Hematopoietic multipotent progenitor cell treated with erythropoietin and hydrocortisone succinate and interleukin-3 and kit ligand, for 15 days (in vitro differentiated cells): ENCODE measurements around the gene BACH2.
"Not testable (repeated sequence)": the region's sequence is repeated elsewhere in the genome, so short reads cannot be mapped to it uniquely, and the experiment has no call there.

Experiments used
- DNase-seq: peaks from one replicate; pipeline ENCODE4 v3.0.0-alpha.2; 2015; ENCODE audit warnings: low spot score

BACH2 gene

GRCh38 chr6:90151576-90152422 is 144.8 kb downstream of the BACH2 start:
- no peak for DNase-seq

- no peak for DNase-seq
Observed at GRCh38 chr6:90149280-90149679, 147.4 kb downstream of the BACH2 start.

GRCh38 chr6:90148867-90149266 is 147.8 kb downstream of the BACH2 start:
- no peak for DNase-seq

- DNase-seq, result no peak
Observed at GRCh38 chr6:90146921-90147649, 149.6 kb downstream of the BACH2 start.

GRCh38 chr6:90146024-90146423 is 150.6 kb downstream of the BACH2 start:
- no peak for DNase-seq

- no peak for DNase-seq
Observed at GRCh38 chr6:90144928-90145555, 151.6 kb downstream of the BACH2 start.

GRCh38 chr6:90144396-90144795 is 152.2 kb downstream of the BACH2 start:
- no peak for DNase-seq

GRCh38 chr6:90140683-90141082 is 156.0 kb downstream of the BACH2 start:
- DNase-seq, result no peak

- no peak for DNase-seq
Observed at GRCh38 chr6:90139272-90139817, 157.3 kb downstream of the BACH2 start.

- no peak for DNase-seq
Observed at GRCh38 chr6:90136837-90137568, 159.6 kb downstream of the BACH2 start.

- no peak for DNase-seq
Observed at GRCh38 chr6:90136176-90136575, 160.5 kb downstream of the BACH2 start.

- DNase-seq, result no peak
Observed at GRCh38 chr6:90135667-90136066, 161.0 kb downstream of the BACH2 start.

GRCh38 chr6:90133664-90134063 is 163.0 kb downstream of the BACH2 start:
- DNase-seq, result not testable (repeated sequence)

GRCh38 chr6:90131614-90132423 is 164.8 kb downstream of the BACH2 start:
- DNase-seq, result no peak

- no peak for DNase-seq
Observed at GRCh38 chr6:90131125-90131524, 165.5 kb downstream of the BACH2 start.

GRCh38 chr6:90128687-90129086 is 168.0 kb downstream of the BACH2 start:
- DNase-seq, result not testable (repeated sequence)

- no peak for DNase-seq
Observed at GRCh38 chr6:90127595-90127994, 169.0 kb downstream of the BACH2 start.

GRCh38 chr6:90126839-90127238 is 169.8 kb downstream of the BACH2 start:
- DNase-seq, result no peak

GRCh38 chr6:90126181-90126580 is 170.5 kb downstream of the BACH2 start:
- no peak for DNase-seq

GRCh38 chr6:90124874-90125510 is 171.7 kb downstream of the BACH2 start:
- no peak for DNase-seq

GRCh38 chr6:90123831-90124230 is 172.8 kb downstream of the BACH2 start:
- DNase-seq, result no peak
